Stimulated activated CD4-positive, alpha-beta T cell treated with anti-CD3 and anti-CD28 coated beads, Interleukin-4, amount 100 ng/mL, for 48 hours (primary cell): ENCODE data around the gene C17orf67.

Experiments
- DNase-seq, 2 donors: peaks; one replicate each; pipeline ENCODE4 v3.0.0-alpha.2; 2020; ENCODE audit warnings: low read depth in 2 of 2

The C17orf67 gene

GRCh38 chr17:56833057-56833808, 487 bp downstream of the C17orf67 start:
- DNase-seq, result peak; percentile 42 to 50

GRCh38 chr17:56832446-56832845, 1.3 kb downstream of the C17orf67 start:
- DNase-seq, result no peak

- DNase-seq, result no peak
Measured at GRCh38 chr17:56831369-56832095, 2.2 kb downstream of the C17orf67 start.

GRCh38 chr17:56830726-56831368, 2.9 kb downstream of the C17orf67 start:
- DNase-seq, result no peak

- no peak for DNase-seq
Measured at GRCh38 chr17:56826611-56827414, 6.9 kb downstream of the C17orf67 start.

- DNase-seq, result no peak
Measured at GRCh38 chr17:56824503-56824902, 9.2 kb downstream of the C17orf67 start.

- no peak for DNase-seq
Measured at GRCh38 chr17:56823848-56824247, 9.9 kb downstream of the C17orf67 start.

GRCh38 chr17:56822725-56823124, 11.0 kb downstream of the C17orf67 start:
- no peak for DNase-seq

GRCh38 chr17:56821847-56822534, 11.7 kb downstream of the C17orf67 start:
- no peak for DNase-seq

GRCh38 chr17:56820207-56820606, 13.5 kb downstream of the C17orf67 start:
- no peak for DNase-seq

- DNase-seq, result peak; percentile 58 to 69
Measured at GRCh38 chr17:56819431-56820145, 14.1 kb downstream of the C17orf67 start.

- no peak for DNase-seq
Measured at GRCh38 chr17:56819030-56819429, 14.7 kb downstream of the C17orf67 start.

- DNase-seq, result no peak
Measured at GRCh38 chr17:56817066-56817465, 16.7 kb downstream of the C17orf67 start.

- no peak for DNase-seq
Measured at GRCh38 chr17:56815711-56816110, 18.0 kb downstream of the C17orf67 start.

GRCh38 chr17:56812901-56813388, 20.8 kb downstream of the C17orf67 start:
- DNase-seq, result no peak

- DNase-seq, result no peak
Measured at GRCh38 chr17:56810891-56811775, 22.6 kb downstream of the C17orf67 start.

GRCh38 chr17:56810343-56810742, 23.4 kb downstream of the C17orf67 start:
- DNase-seq, result no peak

GRCh38 chr17:56809820-56810179, 23.9 kb downstream of the C17orf67 start:
- DNase-seq, result no peak

- DNase-seq, result no peak
Measured at GRCh38 chr17:56809106-56809819, 24.5 kb downstream of the C17orf67 start.
